NK-92 treated with Interleukin-12 subunit alpha and Interleukin-12 subunit beta, amount 100 ng/mL, for 24 hours (cell line): ENCODE measurements around the gene ABCC8.
"Not testable (repeated sequence)": the region's sequence is repeated elsewhere in the genome, so short reads cannot be mapped to it uniquely, and the experiment has no call there.

ENCODE experiments used
- DNase-seq: peaks from one replicate; lab custom pipeline; 2025; lab: John Stamatoyannopoulos, UW

Gene ABCC8

GRCh38 chr11:17428261-17428660, 48.4 kb downstream of the ABCC8 start:
- no peak for DNase-seq

- DNase-seq: not testable (repeated sequence)
Measured at GRCh38 chr11:17426233-17426632, 50.4 kb downstream of the ABCC8 start.

- no peak for DNase-seq
Measured at GRCh38 chr11:17423533-17424310, 52.9 kb downstream of the ABCC8 start.

- DNase-seq: no peak
Measured at GRCh38 chr11:17421781-17422180, 54.9 kb downstream of the ABCC8 start.

GRCh38 chr11:17418444-17419081, 58.1 kb downstream of the ABCC8 start:
- DNase-seq: no peak

GRCh38 chr11:17416492-17416891, 60.2 kb downstream of the ABCC8 start:
- no peak for DNase-seq

GRCh38 chr11:17415523-17416104, 61.0 kb downstream of the ABCC8 start:
- no peak for DNase-seq

- DNase-seq: no peak
Measured at GRCh38 chr11:17414992-17415391, 61.7 kb downstream of the ABCC8 start.

GRCh38 chr11:17414317-17414737, 62.3 kb downstream of the ABCC8 start:
- no peak for DNase-seq

- no peak for DNase-seq
Measured at GRCh38 chr11:17413414-17414316, 63.0 kb downstream of the ABCC8 start.

GRCh38 chr11:17412488-17413180, 64.0 kb downstream of the ABCC8 start:
- no peak for DNase-seq

- no peak for DNase-seq
Measured at GRCh38 chr11:17411418-17411817, 65.2 kb downstream of the ABCC8 start.

GRCh38 chr11:17410606-17411379, 65.9 kb downstream of the ABCC8 start:
- no peak for DNase-seq

GRCh38 chr11:17408641-17409040, 68.0 kb downstream of the ABCC8 start:
- no peak for DNase-seq

GRCh38 chr11:17408026-17408425, 68.6 kb downstream of the ABCC8 start:
- DNase-seq: no peak

- no peak for DNase-seq
Measured at GRCh38 chr11:17407575-17407974, 69.1 kb downstream of the ABCC8 start.

- DNase-seq: no peak
Measured at GRCh38 chr11:17406818-17407149, 69.9 kb downstream of the ABCC8 start.

- DNase-seq: no peak
Measured at GRCh38 chr11:17406082-17406817, 70.4 kb downstream of the ABCC8 start.

- DNase-seq: no peak
Measured at GRCh38 chr11:17405232-17406005, 71.2 kb downstream of the ABCC8 start.
